Ramos (cell line): ENCODE results near the gene GABRA1.

Experiments used
- in situ Hi-C: fragments of 300-500 bp; cut with MboI; formaldehyde crosslinking; loops from one replicate; pipeline ENCODE4 v1.14.3; 2022; ENCODE audit warnings: low sequenced_read_pairs; ENCODE audit not compliant: unreplicated experiment

The GABRA1 gene

DNA sequence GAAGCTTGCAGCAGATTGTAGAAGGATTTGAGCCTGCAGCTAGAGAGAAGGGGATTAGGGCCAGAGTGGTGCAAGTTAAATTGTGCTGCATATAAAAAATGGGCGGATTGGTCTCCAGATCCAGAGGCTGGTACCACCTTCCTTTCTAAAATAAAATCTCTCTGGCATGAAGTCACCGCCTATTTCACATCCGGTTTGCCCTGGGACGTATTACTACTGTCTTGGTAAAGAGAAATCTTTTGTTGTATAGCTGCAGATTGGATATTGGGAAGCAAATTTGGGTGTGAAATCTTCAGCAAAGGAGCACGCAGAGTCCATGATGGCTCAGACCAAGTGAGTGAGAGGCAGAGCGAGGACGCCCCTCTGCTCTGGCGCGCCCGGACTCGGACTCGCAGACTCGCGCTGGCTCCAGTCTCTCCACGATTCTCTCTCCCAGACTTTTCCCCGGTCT lies at the start of gene GABRA1:
Gene GABRA1 (plus strand): TSS at position 180 of the 451 bp plus-strand sequence. CDS start 2,691 bp downstream, outside the sequence.
- in situ Hi-C loops = no loop called here

DNA sequence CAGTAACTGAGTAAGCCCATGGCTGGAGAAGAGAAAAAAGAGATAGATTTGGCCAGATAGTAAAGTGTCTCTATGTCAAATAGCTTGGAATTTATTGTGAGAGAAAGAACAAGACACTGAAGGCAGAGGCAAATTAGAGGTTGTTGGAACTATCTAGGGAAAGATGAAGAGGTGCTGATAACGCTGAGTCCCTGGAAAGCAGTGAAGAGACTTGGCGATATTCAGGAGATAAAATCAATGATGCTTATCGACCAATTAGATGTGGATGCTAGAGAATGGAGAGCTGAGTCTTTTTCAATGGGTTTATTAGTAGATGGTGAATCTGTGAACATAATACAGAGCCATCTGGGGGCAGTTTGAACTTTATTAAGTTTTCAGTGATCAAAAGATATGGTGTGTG lies 48.6 kb upstream of the GABRA1 start:
- in situ Hi-C loops = no loop called here

DNA sequence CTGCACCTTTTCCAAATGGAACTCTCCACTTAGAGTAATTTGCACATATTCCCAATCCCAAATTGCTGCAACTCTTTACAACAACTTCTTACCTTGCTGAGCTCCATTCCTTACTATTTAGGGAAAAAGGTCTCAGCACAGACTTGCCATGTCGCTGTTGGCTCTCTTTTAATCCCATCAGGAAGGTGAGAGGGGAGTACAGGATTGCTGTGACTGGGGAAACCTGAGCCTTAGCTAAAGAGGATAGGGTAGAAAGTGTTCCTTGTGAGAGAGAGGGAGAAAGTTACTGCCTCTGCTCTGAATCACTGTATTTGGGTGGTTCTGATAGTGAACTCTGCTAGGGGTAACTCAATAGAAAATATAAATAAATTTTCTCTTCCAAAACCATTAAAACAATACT lies 43.7 kb upstream of the GABRA1 start:
- in situ Hi-C loops = no loop called here

DNA sequence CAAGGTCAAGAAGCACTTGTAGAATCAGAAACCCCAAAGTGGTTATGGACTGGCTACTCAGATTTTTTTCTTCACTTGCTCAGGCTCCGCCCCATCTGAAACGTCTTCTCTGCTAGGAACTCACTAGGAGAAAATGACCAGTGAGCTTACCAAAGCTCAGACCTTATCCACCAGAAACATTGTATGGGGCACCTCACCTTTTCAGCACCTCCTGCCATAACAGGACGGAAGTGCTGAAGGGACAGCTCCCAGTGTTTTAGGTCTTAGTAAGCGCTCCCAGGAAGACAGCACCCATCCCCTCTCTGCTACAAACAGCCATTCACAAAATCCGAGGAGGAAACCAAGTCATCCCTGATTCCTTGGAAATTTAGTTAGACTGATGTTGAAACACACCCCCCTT lies 1.2 kb upstream of the GABRA1 start:
- in situ Hi-C loops = no loop called here

GRCh38 chr5:161847447-161847846 lies 473 bp upstream of the GABRA1 start:
- in situ Hi-C loops = no loop called here

DNA sequence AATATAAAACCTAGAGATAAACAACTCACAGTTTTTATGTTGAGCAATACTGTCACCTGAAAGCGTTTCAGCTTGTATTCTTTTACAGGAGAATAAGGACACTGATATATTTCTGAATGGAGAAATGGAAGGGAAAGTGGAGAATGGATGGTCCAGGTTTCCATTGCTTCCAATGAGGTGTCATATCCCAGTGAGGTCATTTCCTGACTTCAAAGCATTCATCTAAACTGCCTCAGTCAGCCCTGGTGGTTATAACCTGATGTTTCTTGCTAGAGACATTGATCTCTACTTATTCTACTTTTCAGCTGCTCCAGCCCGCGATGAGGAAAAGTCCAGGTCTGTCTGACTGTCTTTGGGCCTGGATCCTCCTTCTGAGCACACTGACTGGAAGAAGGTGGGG lies 2.6 kb downstream of the GABRA1 start:
- in situ Hi-C loops = no loop called here

- in situ Hi-C loops = no loop called here
These were observed 3.9 kb downstream of the GABRA1 start for GRCh38 chr5:161851691-161852299.

- in situ Hi-C loops = no loop called here
These were observed 9.4 kb downstream of the GABRA1 start for GRCh38 chr5:161857358-161857757.

DNA sequence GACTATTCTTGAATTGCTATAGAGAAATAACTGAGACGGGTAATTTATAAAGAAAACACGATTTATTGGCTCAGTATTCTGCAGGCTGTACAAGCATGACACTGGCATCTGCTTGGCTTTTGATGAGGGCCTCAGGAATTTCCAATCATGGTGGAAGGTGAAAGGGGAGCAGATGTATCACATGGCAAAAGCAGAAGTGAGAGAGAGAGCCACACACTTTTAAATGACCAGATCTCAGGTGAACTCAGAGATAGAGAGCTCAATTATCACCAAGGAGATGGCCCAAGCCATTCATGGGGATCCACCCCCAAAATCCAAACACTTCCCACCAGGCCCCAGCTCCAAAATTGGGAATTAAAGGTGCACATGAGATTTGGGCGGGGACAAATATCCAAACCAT lies 15.3 kb downstream of the GABRA1 start:
- in situ Hi-C loops = no loop called here

GRCh38 chr5:161863811-161864210 lies 15.9 kb downstream of the GABRA1 start:
- in situ Hi-C loops = no loop called here

- in situ Hi-C loops = no loop called here
These were observed 17.6 kb downstream of the GABRA1 start for GRCh38 chr5:161865510-161865909.

GRCh38 chr5:161889971-161890370 lies 42.1 kb downstream of the GABRA1 start:
- in situ Hi-C loops = no loop called here

- in situ Hi-C loops = no loop called here
These were observed 47.6 kb downstream of the GABRA1 start for GRCh38 chr5:161895514-161895913.

DNA sequence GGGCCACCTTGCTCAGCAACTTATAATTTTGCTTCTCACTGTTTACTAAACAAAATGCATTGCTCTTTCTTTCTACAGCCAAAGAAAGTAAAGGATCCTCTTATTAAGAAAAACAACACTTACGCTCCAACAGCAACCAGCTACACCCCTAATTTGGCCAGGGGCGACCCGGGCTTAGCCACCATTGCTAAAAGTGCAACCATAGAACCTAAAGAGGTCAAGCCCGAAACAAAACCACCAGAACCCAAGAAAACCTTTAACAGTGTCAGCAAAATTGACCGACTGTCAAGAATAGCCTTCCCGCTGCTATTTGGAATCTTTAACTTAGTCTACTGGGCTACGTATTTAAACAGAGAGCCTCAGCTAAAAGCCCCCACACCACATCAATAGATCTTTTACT lies 49.1 kb downstream of the GABRA1 start:
- in situ Hi-C loops = no loop called here

DNA sequence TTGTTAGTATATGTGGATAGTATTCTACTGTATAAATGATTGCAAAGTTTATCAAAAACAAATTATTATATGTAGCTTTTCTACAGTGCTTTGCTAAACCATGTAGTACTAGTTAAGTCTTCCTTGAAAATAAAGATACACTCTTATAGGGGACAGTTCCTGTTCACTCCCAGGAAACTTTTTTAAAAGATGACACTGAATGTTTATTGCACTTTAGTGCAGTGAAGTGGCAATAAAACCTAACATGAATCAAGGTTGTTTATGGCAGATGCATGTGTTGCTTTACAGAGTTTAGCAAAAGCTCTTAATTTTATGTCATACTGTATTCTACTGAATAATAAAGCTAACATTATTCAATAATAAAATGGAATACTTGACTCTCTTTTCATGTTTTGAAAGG lies 51.7 kb downstream of the GABRA1 start:
- in situ Hi-C loops = no loop called here

GRCh38 chr5:161900981-161901380 lies 53.1 kb downstream of the GABRA1 start:
- in situ Hi-C loops = no loop called here

DNA sequence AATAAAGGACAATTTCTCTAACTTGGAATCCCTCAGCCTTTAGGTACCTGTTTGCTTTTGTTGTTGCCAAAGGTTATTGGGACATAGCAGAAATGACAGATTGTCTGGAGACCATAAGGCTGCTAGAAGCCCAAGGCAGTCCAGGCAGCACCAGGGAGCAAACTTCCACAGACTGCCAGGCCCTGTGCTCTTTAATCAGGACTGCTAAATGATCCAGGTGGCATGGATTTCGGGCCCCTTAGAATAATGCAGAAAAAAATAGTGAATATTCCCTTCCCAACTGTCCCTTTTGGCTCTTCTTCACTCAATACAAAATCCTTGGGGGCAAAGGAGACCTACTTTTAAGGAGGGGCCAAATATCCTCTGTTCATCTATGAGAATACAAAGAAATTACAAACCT lies 73.9 kb downstream of the GABRA1 start:
- in situ Hi-C loops = no loop called here

GRCh38 chr5:161924270-161924669 lies 76.3 kb downstream of the GABRA1 start:
- in situ Hi-C loops = no loop called here

DNA sequence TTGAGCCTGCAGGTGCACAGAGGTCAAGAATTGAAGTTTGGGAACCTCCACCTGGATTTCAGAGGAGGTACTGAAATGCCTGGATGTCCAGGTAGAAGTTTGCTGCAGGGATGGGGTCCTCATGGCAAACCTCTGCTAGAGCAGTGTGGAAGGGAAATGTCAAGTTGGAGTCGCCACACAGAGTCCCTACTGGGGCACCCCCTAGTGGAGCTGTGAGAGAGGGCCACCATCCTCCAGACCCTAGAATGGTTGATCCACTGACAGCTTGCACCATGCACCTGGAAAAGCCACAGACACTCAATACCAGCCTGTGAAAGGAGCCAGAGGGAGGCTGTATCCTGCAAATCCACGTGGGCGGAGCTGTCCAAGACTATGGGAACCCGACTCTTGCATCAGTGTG lies 78.0 kb downstream of the GABRA1 start:
- in situ Hi-C loops = no loop called here

DNA sequence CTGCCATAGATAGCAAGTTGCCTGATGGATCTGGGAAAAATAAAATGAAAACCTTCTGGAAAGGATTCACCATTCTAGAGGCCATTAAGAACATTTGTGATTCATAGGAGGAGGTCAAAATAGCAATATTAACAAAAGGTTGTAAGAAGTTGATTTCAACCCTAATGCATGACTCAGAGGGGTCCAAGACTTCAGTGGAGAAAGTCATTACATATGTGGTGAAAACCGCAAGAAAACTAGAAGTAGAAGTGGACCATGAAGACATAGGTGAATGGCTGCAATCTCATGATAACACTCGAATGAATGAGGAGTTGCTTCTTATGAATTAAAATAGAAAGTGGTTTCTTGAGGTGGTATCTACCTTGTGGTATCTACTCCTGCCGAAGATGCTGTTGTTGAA lies 86.6 kb downstream of the GABRA1 start:
- in situ Hi-C loops = no loop called here

DNA sequence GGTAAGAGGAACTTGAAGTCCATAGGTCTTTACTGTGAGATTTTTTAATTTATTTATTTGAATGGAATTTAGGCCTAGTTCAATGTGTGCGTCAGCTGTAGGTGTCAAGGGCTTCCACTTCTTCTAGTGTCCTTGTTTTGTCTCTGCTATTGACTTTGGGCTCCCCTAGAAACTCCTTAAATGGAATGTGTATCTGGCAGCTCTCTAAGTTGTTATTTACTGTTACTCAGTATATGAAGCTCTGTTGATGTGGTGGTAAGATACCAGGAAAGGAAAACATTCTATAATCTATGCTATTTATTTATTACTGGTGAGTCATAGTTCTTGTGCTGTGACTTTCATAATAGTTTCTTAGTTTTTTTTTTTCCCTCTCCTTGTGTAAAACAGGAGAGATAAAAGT lies 97.1 kb downstream of the GABRA1 start:
- in situ Hi-C loops = no loop called here

DNA sequence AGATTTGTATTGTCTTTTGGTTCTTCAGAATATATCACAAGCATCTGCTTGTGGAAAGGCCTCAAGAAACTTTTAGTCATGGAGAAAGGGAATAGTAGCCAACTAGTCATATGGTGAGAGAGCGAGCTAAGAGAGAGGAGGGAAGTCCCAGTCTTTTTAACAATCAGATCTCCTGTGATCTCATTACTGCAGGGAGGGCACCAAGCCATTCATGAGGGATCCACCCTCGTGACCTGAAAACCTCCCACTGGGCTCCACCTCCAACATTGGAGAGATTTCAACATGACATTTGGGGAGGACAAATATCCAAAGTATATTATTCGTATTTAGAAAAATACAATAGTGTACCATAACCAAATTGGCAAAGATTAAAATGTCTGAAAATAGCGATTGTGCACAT lies 99.0 kb downstream of the GABRA1 start:
- in situ Hi-C loops = no loop called here
